HepG2 (cell line): ENCODE measurements around the gene AGAP3. TPM values are rescaled to one million over a fixed set of nuclear protein-coding genes. Genes with fewer than 3 reads are reported as not detected.

ENCODE experiments used
- ATAC-seq: fragments of 200-7000 bp; cut with Tn5 transposase; 3 replicates; pipeline ENCODE4 v1.9.1; 2020; ENCODE audit warnings: mild to moderate bottlenecking, moderate library complexity
- BruUV-seq: library from RNA; stranded (reverse); fragments of 400-500 nt; replicated peaks from 2 replicates; lab custom pipeline; 2021; lab: Mats Ljungman, UMichigan
- CTCF ChIA-PET: fragments of 300-600 bp; formaldehyde crosslinking; extraction: SDS; loops from one replicate; lab custom pipeline; 2021; ENCODE audit warnings: low total read pairs, inconsistent platforms, low intra/inter-chr PET ratio; lab: Yijun Ruan, JAX
- POLR2A ChIA-PET: fragments of 350-600 bp; sonication (Branson Sonifier 250); formaldehyde crosslinking; loops from one replicate; lab custom pipeline; 2020; ENCODE audit warnings: antibody characterized with exemption, inconsistent platforms; lab: Yijun Ruan, JAX
- DNase-seq: peaks from one replicate; pipeline ENCODE4 v3.0.0-alpha.2; 2015; ENCODE audit warnings: low spot score
- FAIRE-seq: peaks from 3 replicates; lab custom pipeline; 2011; peaks lifted over from hg19 to GRCh38; lab: Jason Lieb, UNC
- H2AFZ ChIP-seq: one replicate; pipeline ENCODE4 v1.6.1; 2011; ENCODE audit warnings: low read length, inconsistent platforms
- H3K27ac ChIP-seq: fragments of 300-600 bp; 3 replicates; pipeline ENCODE4 v1.8.0; 2011; ENCODE audit warnings: mixed run types, mild to moderate bottlenecking, mixed read lengths, low read length, inconsistent platforms; ENCODE audit not compliant: insufficient read depth; ENCODE audit errors: extremely low read length
- H3K27me3 ChIP-seq, 2 experiments: fragments of 200-600 bp in 1 of 2; 2 replicates in 1 of 2; 3 replicates in 1 of 2; pipeline versions ENCODE4 v1.6.0 to v1.8.0; 2011; ENCODE audit warnings: low read length in 2 of 2, mild to moderate bottlenecking in 2 of 2, moderate library complexity in 2 of 2, inconsistent platforms in 1 of 2; ENCODE audit not compliant: insufficient read depth in 2 of 2, control insufficient read depth in 1 of 2
- H3K36me3 ChIP-seq, 2 experiments: fragments of 200-600 bp in 1 of 2; replicated peaks in 1 of 2; 2 replicates in 1 of 2; 3 replicates in 1 of 2; pipeline versions ENCODE4 v1.5.1 to v1.8.0; 2011; ENCODE audit warnings: low read length in 2 of 2, inconsistent platforms in 1 of 2; ENCODE audit not compliant: insufficient read depth in 2 of 2, control insufficient read depth in 1 of 2
- H3K4me1 ChIP-seq: 2 replicates; pipeline ENCODE4 v1.5.1; 2012; ENCODE audit warnings: low read length, inconsistent platforms; ENCODE audit not compliant: insufficient read depth
- H3K4me2 ChIP-seq: 2 replicates; pipeline ENCODE4 v1.6.0; 2011; ENCODE audit warnings: low read depth, low read length, inconsistent platforms
- H3K4me3 ChIP-seq, 3 experiments: fragments of 200-600 bp in 1 of 3; sonication (generic), shearing (Covaris generic) in 1 of 3; replicated peaks in 1 of 3; 2 replicates each; pipeline ENCODE4 v1.5.1; 2011 to 2016; ENCODE audit warnings: low read length in 3 of 3, inconsistent platforms in 2 of 3, low read depth in 2 of 3, mild to moderate bottlenecking in 2 of 3, control low read depth in 1 of 3, mixed read lengths in 1 of 3; ENCODE audit not compliant: insufficient read depth in 1 of 3
- H3K79me2 ChIP-seq: one replicate; pipeline ENCODE4 v1.6.1; 2011; ENCODE audit warnings: low read length, inconsistent platforms; ENCODE audit not compliant: insufficient read depth
- H3K9ac ChIP-seq: 2 replicates; pipeline ENCODE4 v1.6.0; 2011; ENCODE audit warnings: mild to moderate bottlenecking, low read depth, low read length, inconsistent platforms; ENCODE audit not compliant: insufficient read depth
- H3K9me3 ChIP-seq: 2 replicates; pipeline ENCODE4 v1.5.1; 2012; ENCODE audit warnings: mild to moderate bottlenecking, low read length
- H4K20me1 ChIP-seq: 2 replicates; pipeline ENCODE4 v1.6.0; 2011; ENCODE audit warnings: inconsistent platforms, mild to moderate bottlenecking, low read length, moderate library complexity; ENCODE audit not compliant: insufficient read depth
- AGO1 ChIP-seq: fragments of 200-400 bp; formaldehyde crosslinking; IDR thresholded peaks from 2 replicates; pipeline ENCODE4 v1.6.1; 2017; ENCODE audit warnings: mild to moderate bottlenecking, low read depth, low read length, moderate library complexity; ENCODE audit not compliant: poor library complexity, severe bottlenecking
- AGO2 ChIP-seq: fragments of 200-400 bp; formaldehyde crosslinking; optimal IDR thresholded peaks from 2 replicates; pipeline ENCODE3; 2017; ENCODE audit warnings: mild to moderate bottlenecking, low read depth, low read length, moderate library complexity
- ARHGAP35 ChIP-seq: sonication (generic); formaldehyde crosslinking; IDR thresholded peaks from 2 replicates; pipeline ENCODE4 v1.9.0; 2022; ENCODE audit warnings: mild to moderate bottlenecking, inconsistent platforms, moderate library complexity, missing genetic modification reagents, borderline replicate concordance
- CREB1 ChIP-seq, 2 experiments: fragments of 450-650 bp in 1 of 2; IDR thresholded peaks; 2 replicates each; pipeline ENCODE4 v1.6.1; 2016 to 2017; ENCODE audit warnings: control low read depth in 1 of 2, mild to moderate bottlenecking in 1 of 2, missing compliant biosample characterization in 1 of 2, missing genetic modification characterization in 1 of 2
- KDM6A ChIP-seq: IDR thresholded peaks from 2 replicates; pipeline ENCODE4 v1.6.1; 2016; ENCODE audit warnings: low read depth
- MED1 ChIP-seq: sonication (generic); formaldehyde crosslinking; IDR thresholded peaks from 2 replicates; pipeline ENCODE4 v1.4.0; 2020; ENCODE audit warnings: missing genetic modification reagents
- MLXIP ChIP-seq: sonication (generic); formaldehyde crosslinking; IDR thresholded peaks from 2 replicates; pipeline ENCODE4 v1.9.0; 2021; ENCODE audit warnings: missing genetic modification reagents, borderline replicate concordance
- NR1H2 ChIP-seq: sonication (generic); formaldehyde crosslinking; IDR thresholded peaks from 2 replicates; pipeline ENCODE4 v1.8.1; 2022; ENCODE audit warnings: low read depth, missing genetic modification reagents, borderline replicate concordance
- PLSCR1 ChIP-seq: sonication (generic); formaldehyde crosslinking; IDR thresholded peaks from 2 replicates; pipeline ENCODE4 v1.5.0; 2020; ENCODE audit warnings: missing genetic modification reagents, mild to moderate bottlenecking, borderline replicate concordance
- SP5 ChIP-seq: IDR thresholded peaks from 2 replicates; pipeline ENCODE4 v1.6.1; 2016; ENCODE audit warnings: low read depth, borderline replicate concordance
- ZBTB8A ChIP-seq: sonication (generic); formaldehyde crosslinking; IDR thresholded peaks from 2 replicates; pipeline ENCODE4 v1.4.0; 2020; ENCODE audit warnings: mild to moderate bottlenecking, low read depth, missing genetic modification reagents, borderline replicate concordance
- ZNF34 ChIP-seq: sonication (generic); formaldehyde crosslinking; IDR thresholded peaks from 2 replicates; pipeline ENCODE4 v1.4.0; 2020; ENCODE audit warnings: mild to moderate bottlenecking, missing genetic modification reagents, borderline replicate concordance
- ZNF543 ChIP-seq: sonication (generic); formaldehyde crosslinking; IDR thresholded peaks from 2 replicates; pipeline ENCODE4 v1.4.0; 2020; ENCODE audit warnings: mild to moderate bottlenecking, missing genetic modification reagents
- ZSCAN30 ChIP-seq: sonication (generic); formaldehyde crosslinking; IDR thresholded peaks from 2 replicates; pipeline ENCODE4 v1.5.0; 2020; ENCODE audit warnings: mild to moderate bottlenecking, missing genetic modification reagents
- WGBS: methylation state at CpG from one replicate; pipeline ENCODE4 v1.1.6; 2017; ENCODE audit warnings: low lambda C conversion rate; 5-methylcytosine and 5-hydroxymethylcytosine counted together
- in situ Hi-C: cut with HindIII; loops from 2 replicates; pipeline ENCODE4 v1.10.0; 2017; ENCODE audit warnings: low pct_unique_long_range_greater_than_20kb; ENCODE audit not compliant: extremely low pct_ligation_motif_present
- intact Hi-C: fragments of 100-400 bp; cut with micrococcal nuclease; formaldehyde crosslinking; loops from one replicate; pipeline ENCODE4 v1.10.0; 2022; ENCODE audit not compliant: unreplicated experiment
- polyA plus RNA-seq, 8 experiments: library from polyadenylated mRNA; depleted of rRNA in 3 of 8; stranded (reverse) in 7 of 8; unstranded in 1 of 8; fragments of >200 nt; fragmentation: Illumina TruSeq in 4 of 8; extraction: Trizol in 4 of 8; gene quantifications; 2 replicates each; pipeline versions ENCODE4 v1.2.1 to v1.2.3, GENCODE V29; 2011 to 2016; ENCODE audit warnings: low read depth in 4 of 8, missing spikeins in 1 of 8, mixed read lengths in 1 of 8; ENCODE audit not compliant: insufficient read depth in 1 of 8
- total RNA-seq, 5 experiments: library from RNA; depleted of rRNA; stranded (reverse); fragments of >200 nt; fragmentation: Illumina TruSeq; extraction: Trizol; gene quantifications; 2 replicates each; pipeline ENCODE4 v1.2.3, GENCODE V29; 2016; ENCODE audit warnings: low read depth in 1 of 5

The AGAP3 gene
- total and polyA plus RNA-seq, 2 of the 13 experiments (the other 11 are each of a cell fraction or from before 2014, with no cell fraction given): 31.3 to 61.4 TPM

- TF ChIP-seq ZBTB8A (no peak), CREB1 (IDR thresholded peaks at IDR 0.05) (no peak), CREB1 (CRISPR knock-in tag; IDR thresholded peaks at IDR 0.05) (no peak), ZSCAN30 (CRISPR knock-in tag) (no peak), AGO2 (no peak), MED1 (no peak), AGO1 (no peak), ARHGAP35 (CRISPR knock-in tag) (no peak), ZNF34 (CRISPR knock-in tag) (no peak), NR1H2 (CRISPR knock-in tag) (no peak), SP5 (CRISPR knock-in tag) (no peak)
- TF ChIP-seq, all 625 proteins: peak for 0
These were observed 31.3 kb downstream of the AGAP3 start (continued) for GRCh38 chr7:151117565-151117964.

- H3K9ac ChIP-seq: no peak overlapping the region
- POLR2A ChIA-PET: no interaction called here
These were observed 32.1 kb downstream of the AGAP3 start for GRCh38 chr7:151118108-151119054.

More at GRCh38 chr7:151118108-151119054, 32.1 kb downstream of the AGAP3 start:
- Histone ChIP-seq H3K9me3 (no peaks in the 10 kb centered on the region), H3K79me2 (peaks cover 8% of the 10 kb centered on the region), H3K4me2 (no peak overlapping the region), H3K4me1 (no peaks in the 10 kb centered on the region), H3K36me3 (peaks cover 20 to 51% of the 10 kb centered on the region in 2 experiments; a peak in 4 of 5 replicates), H3K4me3 (no peak overlapping the region), H3K27me3 (no peaks in the 10 kb centered on the region), H2AFZ (no peak overlapping the region), H4K20me1 (peaks cover 12% of the 10 kb centered on the region; the same call in 1 of the 2 replicates), H3K27ac (no peak overlapping the region)
- no TSS peak for BruUV-seq
- no peak for ATAC-seq
- FAIRE-seq: no peak
- TF ChIP-seq PLSCR1 (CRISPR knock-in tag) (no peak), MLXIP (CRISPR knock-in tag) (no peak), ZNF543 (no peak), KDM6A (CRISPR knock-in tag) (no peak), AGO2 (peak; percentile 22)
- CTCF ChIA-PET: no interaction called here
- DNase-seq: no peak
- intact Hi-C loops (no loop called here), in situ Hi-C loops (no loop called here)
- WGBS: 96% methylated on average over 23 of the region's 38 CpGs
